ENCODE results near the gene ACTL8.

Gene ACTL8

GRCh38 chr1:17755120-17755519, at the start of gene ACTL8:
TSS of gene ACTL8 (plus strand) at chr1:17755333. CDS start at chr1:17823009, 67,676 bp downstream.
- DNase-seq (ENCODE audit: low read depth in 2 of 2), result no peak

GRCh38 chr1:17706445-17706844, 48.7 kb upstream of the ACTL8 start:
- no peak for DNase-seq (ENCODE audit: low read depth in 2 of 2)

GRCh38 chr1:17709981-17710380, 45.2 kb upstream of the ACTL8 start:
- no peak for DNase-seq (ENCODE audit: low read depth in 2 of 2)

DNA sequence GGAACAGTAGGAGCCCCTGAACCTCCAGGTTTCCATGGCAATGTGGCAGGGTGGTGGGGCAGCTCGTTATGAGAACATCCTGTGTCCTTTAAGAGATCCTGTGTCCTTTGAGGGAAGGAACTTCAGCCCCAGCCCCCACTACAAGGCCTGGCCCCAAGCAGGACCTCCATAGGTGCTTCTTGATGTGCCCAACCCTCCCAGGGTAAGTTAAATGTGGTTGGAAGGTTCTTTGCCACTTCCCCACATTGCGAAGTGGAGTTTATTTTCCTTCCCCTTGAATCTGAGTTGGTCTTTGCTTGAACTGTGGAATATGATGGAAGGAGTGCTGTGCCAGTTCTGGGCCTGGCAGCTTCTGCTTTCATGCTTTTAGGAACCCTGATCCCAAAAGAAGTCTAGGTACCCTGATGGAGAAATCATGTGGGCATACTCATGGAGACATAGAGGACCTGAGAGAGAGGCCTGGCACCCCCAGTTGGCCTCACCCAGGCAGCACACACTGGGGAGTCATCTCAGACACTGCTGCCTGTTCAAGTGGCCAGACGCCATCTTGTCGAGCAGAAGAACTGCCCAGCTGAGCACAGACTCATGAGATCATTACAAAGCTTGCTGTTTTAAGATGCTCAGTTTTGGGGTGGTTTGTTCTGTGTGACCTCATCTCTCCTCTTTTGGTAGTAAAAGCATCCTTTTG, 44.1 kb upstream of the ACTL8 start:
- DNase-seq (ENCODE audit: low read depth in 2 of 2), result no peak

DNA sequence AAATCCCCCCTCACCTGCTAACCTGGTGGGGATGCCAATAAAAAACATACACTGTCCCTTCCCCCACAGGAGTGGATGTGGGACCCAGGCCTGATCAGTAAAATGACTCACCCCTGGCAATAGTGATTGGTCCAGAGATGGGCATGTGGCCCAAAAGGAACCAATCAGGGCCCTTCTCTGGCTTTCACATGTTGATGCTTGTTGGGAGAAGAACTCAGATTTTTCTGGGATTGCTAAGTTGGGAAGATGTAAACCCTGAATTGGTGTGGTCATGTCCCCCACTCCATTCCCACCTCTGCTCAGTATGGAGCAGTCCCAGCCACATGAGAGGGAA, 43.6 kb upstream of the ACTL8 start:
- no peak for DNase-seq (ENCODE audit: low read depth in 2 of 2)

- DNase-seq (ENCODE audit: low read depth in 2 of 2), result no peak
Measured at GRCh38 chr1:17711941-17712340, 43.2 kb upstream of the ACTL8 start.

DNA sequence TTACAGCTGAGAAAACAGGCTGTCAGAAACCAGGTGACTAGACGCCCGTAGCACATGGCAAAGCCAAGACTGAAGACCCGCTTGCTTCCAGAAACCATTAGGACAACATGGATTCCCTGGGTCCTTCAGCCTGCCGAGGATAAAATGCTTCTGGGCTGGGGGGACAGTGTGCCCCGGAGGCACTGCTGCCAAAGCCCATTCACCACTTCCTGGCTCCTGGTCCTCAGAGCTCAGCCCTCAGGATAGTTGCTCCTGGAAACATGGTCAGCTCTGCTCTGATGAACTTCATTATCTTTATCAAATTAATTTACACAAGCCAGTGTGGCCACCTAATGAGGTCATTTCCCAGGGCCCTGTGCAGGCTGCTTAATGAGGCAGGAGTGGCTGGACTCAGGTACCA, 41.1 kb upstream of the ACTL8 start:
- DNase-seq (ENCODE audit: low read depth in 2 of 2), result no peak

DNA sequence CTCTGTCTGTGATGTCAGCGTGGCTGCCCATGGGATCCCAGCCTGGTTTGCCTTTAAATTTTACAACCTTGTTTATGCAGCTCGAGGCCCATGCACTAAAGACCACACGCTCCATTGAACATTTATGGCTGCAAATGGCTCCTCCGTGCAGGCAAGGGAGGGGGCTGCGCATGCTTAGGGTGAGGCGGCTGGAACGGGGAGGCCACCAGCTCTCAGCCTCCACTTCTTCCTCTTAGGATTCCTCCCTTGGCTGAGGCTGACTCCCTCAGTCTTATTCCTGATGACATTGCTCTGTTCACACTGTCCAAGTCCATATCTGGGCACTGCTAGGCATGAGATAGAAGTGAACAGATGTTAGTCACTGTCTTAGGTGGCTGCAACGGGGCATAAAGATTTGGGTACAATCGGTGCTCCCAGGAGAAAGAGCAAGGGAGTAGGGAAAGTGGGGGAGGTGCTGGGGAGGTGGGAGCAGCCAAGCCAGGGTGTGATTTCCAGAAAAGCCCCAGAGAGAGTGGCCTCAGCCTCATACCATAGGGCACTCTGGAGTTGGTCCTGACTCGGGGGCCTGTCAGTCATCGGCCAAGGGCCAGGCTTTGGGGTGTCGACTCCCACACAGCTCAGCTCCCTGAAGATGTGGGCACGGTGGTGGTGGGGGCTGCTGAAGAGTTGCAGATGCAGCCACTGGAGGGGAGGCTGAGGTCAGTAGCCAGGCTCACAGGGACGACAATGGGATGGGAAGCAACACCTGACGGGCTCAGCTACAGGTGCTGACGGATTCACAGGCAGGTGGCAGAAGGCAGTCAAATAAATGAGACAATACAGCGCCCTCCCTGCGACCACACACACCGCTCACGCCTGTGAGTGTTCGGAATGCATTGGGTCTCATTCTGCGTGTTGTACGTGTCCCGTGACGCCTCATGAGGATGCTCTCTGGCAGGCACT, 37.3 kb upstream of the ACTL8 start:
- no peak for DNase-seq (ENCODE audit: low read depth in 2 of 2)

- DNase-seq (ENCODE audit: low read depth in 2 of 2), result no peak
Measured at GRCh38 chr1:17719874-17720273, 35.3 kb upstream of the ACTL8 start.

DNA sequence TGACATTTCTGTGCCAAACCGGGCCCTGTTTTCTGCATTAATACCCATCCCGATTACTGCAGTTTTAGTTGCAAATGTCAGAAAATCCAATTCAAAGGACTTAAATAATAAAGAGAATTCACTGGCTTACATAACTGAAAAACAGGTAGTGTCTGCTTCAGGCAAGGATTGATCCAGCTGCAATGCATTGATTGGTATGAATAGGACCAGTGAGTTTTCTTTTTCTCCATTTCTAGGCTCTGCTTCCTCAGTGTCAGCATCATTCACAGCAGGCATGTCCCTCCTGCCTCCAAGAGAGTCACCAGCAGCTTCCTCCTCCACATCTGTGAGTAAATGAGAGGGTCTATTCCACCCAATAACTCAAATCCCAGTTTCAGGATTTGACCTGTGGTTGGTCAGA, 33.7 kb upstream of the ACTL8 start:
- no peak for DNase-seq (ENCODE audit: low read depth in 2 of 2)

- DNase-seq (ENCODE audit: low read depth in 2 of 2), result no peak
Measured at GRCh38 chr1:17723684-17724083, 31.4 kb upstream of the ACTL8 start.

- DNase-seq (ENCODE audit: low read depth in 2 of 2), result no peak
Measured at GRCh38 chr1:17724150-17724549, 31.0 kb upstream of the ACTL8 start.

- DNase-seq (ENCODE audit: low read depth in 2 of 2), result no peak
Measured at GRCh38 chr1:17725084-17725719, 29.9 kb upstream of the ACTL8 start.

DNA sequence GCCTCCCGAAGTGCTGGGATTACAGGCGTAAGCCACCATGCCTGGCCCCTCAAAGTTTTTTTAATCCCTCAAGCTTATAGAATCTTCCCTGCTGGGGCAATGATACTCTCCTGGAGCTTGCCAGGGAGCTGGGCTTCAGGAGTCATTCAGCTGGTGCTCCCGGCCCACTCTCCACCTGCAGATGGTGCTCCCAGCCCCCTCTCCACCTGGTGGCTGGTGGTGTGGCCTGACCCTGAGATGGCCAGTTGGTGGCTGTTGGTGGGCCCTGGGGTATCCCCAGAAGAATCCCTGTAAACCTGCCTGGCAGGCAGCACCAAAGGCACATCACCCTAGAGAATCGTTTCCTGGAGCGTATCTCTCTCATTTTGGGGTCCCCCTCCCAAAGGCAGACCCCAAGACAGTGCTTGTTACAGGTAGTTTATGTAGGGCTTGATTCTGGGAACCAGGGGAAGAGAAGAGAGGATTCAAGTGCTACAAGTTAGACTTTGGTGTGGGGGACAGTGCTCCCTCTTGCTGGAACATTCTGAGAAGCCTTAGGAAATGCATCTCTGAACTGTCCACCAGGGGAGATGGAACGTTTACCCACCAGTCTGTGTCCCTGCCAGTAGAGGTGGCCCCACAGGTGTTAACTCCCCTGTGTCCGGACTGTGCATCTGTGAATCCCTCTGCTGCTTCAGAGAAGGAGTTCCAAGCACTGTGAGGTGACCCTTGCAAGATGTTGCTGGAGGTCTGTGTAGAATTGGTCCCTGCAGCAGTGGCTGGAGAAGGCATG, 29.1 kb upstream of the ACTL8 start:
- DNase-seq (ENCODE audit: low read depth in 2 of 2), result no peak

- DNase-seq (ENCODE audit: low read depth in 2 of 2), result no peak
Measured at GRCh38 chr1:17728123-17728712, 26.9 kb upstream of the ACTL8 start.

GRCh38 chr1:17729248-17729647, 25.9 kb upstream of the ACTL8 start:
- DNase-seq (ENCODE audit: low read depth in 2 of 2), result no peak

GRCh38 chr1:17729909-17730308, 25.2 kb upstream of the ACTL8 start:
- no peak for DNase-seq (ENCODE audit: low read depth in 2 of 2)

- no peak for DNase-seq (ENCODE audit: low read depth in 2 of 2)
Measured at GRCh38 chr1:17731460-17731859, 23.7 kb upstream of the ACTL8 start.

DNA sequence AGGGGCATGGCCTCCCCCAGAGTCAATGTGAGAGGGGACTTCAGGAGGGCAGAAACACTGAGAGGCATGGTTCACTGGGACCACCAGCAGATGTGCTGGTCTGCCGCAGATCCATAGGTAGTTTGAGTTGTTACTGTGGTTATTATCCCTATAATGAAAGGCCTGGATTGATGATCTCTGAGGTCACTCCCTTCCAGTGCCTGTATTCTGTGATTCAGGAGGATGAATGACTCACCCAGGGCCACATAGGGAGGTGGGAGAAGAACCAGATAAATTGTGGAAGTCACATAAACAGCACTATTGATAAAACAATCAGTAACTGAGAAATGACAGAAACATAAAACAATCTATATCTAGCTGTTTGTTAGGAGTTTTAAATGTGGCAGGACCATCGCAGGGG, 22.7 kb upstream of the ACTL8 start:
- DNase-seq (ENCODE audit: low read depth in 2 of 2), result no peak

DNA sequence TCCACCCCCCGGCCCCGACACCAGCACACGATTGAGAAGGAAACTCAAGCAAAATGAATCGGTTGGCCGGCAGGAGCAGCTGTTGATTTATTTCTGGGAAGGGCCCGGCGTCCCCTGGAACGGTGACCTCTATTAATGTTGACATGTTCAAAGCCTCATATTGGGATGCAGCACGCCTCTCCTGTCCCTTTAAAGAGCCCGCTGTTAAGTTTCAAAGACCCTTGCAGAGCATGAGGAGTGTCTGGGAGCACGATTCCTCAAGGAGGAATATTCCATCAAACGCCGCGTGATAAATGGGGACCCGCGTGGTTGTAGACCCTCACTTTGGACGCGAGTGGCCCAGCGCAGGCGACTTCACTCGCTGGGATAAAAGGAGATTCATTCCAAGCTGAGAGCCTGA, 21.5 kb upstream of the ACTL8 start:
- no peak for DNase-seq (ENCODE audit: low read depth in 2 of 2)

DNA sequence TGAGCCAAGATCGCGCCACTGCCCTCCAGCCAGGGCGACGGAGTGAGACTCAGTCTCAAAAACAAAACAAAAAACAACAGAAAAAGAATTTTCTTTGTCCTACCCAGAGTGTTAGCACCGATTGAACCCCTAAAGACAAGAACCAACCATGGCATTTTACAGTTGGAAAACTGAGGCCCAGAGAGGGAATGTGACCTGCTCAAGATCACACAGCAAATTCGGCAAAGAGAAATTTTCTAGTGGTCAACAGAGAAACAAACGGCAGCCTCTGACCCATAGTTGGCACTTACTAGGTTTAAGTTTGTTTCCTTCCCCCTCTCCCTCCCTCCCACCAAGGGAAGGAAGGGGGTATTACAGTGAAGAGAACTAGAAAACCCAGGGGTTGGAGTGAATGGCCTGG, 20.5 kb upstream of the ACTL8 start:
- DNase-seq (ENCODE audit: low read depth in 2 of 2), result no peak

DNA sequence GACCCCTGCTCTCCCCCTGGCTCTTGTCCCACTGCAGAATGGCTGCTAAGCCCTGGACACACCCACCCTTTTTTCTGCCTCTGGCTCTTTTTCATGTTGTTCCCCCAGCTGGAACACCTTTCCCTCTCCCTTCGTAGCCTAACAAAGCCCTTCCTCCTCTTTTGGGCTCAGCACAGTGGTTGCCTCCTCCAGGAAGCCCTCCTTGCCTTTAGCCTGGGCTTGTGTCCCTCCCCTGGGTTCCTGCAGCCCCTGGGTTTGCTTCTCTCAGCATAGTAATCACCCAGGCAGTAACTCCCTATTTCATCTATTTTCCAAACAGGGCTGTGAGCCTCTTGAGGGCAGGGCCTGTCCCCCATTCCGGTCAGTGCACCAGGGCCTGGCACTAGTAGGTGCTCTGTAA, 19.8 kb upstream of the ACTL8 start:
- DNase-seq (ENCODE audit: low read depth in 2 of 2), result no peak
